Left ventricle myocardium inferior (tissue), 1 donor: Measurements from ENCODE around the gene DSCAML1. TPM values are rescaled to one million over a fixed set of nuclear protein-coding genes. Genes with fewer than 3 reads are reported as not detected.

Source experiments
- DNase-seq: peaks from one replicate; pipeline ENCODE4 v3.0.0-alpha.2; 2020
- H3K27ac ChIP-seq: fragments of 200-600 bp; replicated peaks from 2 replicates; pipeline ENCODE4 v1.8.0; 2021
- H3K27me3 ChIP-seq: fragments of 200-600 bp; 2 replicates; pipeline ENCODE4 v1.8.0; 2021; ENCODE audit warnings: low read depth
- H3K36me3 ChIP-seq: fragments of 200-600 bp; 2 replicates; pipeline ENCODE4 v1.8.0; 2021
- H3K4me1 ChIP-seq: fragments of 200-600 bp; 2 replicates; pipeline ENCODE4 v1.8.0; 2021
- H3K4me3 ChIP-seq: fragments of 200-600 bp; 2 replicates; pipeline ENCODE4 v1.8.0; 2021; ENCODE audit warnings: mild to moderate bottlenecking, moderate library complexity
- H3K9me3 ChIP-seq: fragments of 200-600 bp; replicated peaks from 2 replicates; pipeline ENCODE4 v1.8.0; 2021
- CTCF ChIP-seq: fragments of 200-600 bp; IDR thresholded peaks from 2 replicates; pipeline ENCODE4 v1.8.0; 2021; ENCODE audit warnings: antibody characterized with exemption, mild to moderate bottlenecking, borderline replicate concordance
- intact Hi-C: fragments of 100-400 bp; cut with micrococcal nuclease; formaldehyde crosslinking; loops from one replicate; pipeline ENCODE4 v1.11.0; 2022
- total RNA-seq: library from RNA; stranded (reverse); fragmentation: NEBNext Ultra II Directional; extraction: Animal tissue kit (Norgen Biotek cat#: 25700); gene quantifications from one replicate; pipeline ENCODE4 v1.2.1, GENCODE V29; 2021
- donor health status: DM: no; HTN: yes; CAD: no; lungs with severe emphysema.

DSCAML1 gene
- total RNA-seq, 1 donor from 2014 or later: 0.19 TPM

DNA sequence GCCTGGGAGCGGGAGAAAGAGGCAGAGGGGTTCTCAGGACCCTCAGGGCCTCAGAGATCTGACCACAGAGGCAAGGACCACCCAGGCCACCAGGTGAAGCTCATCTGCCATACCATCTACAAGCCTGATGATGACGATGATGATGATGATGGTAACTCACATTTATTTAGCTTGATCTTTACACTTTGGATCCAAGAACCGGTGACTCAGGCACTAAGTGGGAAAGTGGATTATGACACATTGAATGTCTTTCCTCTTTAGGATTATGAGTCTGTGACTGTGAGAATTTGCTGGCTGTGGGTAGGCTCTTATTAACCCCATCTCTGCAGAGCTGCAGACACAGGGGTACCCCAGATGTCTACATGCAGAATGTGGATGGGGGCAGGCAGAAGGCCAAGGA, 110.3 kb downstream of the DSCAML1 start:
- no peak for DNase-seq
- intact Hi-C loops: no loop called here
- Histone ChIP-seq H3K4me1 (peaks cover 18% of the 10 kb centered on the region), H3K36me3 (no peaks in the 10 kb centered on the region), H3K27ac (no peak overlapping the region), H3K4me3 (no peak overlapping the region), H3K9me3 (no peaks in the 10 kb centered on the region), H3K27me3 (no peaks in the 10 kb centered on the region)
- no peak for TF ChIP-seq CTCF

GRCh38 chr11:117685566-117685965, 111.5 kb downstream of the DSCAML1 start:
- no peak for DNase-seq
- no peaks in the 10 kb centered on the region for H3K9me3 ChIP-seq
- no peaks in the 10 kb centered on the region for H3K27me3 ChIP-seq
- no peak for TF ChIP-seq CTCF
- no peak overlapping the region for H3K27ac ChIP-seq
- peaks cover 6% of the 10 kb centered on the region for H3K4me1 ChIP-seq
- no peak overlapping the region for H3K4me3 ChIP-seq
- intact Hi-C loops: no loop called here
- no peaks in the 10 kb centered on the region for H3K36me3 ChIP-seq

DNA sequence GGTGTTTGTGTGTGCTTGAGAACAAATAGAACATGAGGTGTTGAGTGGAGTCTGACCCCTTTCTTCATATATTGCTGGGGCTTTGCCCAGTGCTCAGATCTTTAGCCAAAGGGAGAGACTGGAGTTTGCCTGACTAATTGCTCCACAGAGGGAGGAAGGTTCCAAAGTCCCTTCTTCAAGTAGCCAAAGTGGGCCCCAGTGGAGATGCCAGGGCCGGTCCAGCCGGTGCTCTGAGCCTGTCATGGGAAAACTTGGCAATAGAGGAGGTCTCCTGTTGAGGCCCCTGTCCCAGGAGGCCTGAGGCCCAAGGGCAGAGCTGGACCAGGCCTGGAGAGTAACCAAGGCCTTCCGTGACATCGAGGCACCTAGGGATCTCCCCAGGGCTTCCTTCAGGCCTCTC, 112.3 kb downstream of the DSCAML1 start:
- no peak for TF ChIP-seq CTCF
- no peaks in the 10 kb centered on the region for H3K27me3 ChIP-seq
- intact Hi-C loops: no loop called here
- no peak overlapping the region for H3K27ac ChIP-seq
- H3K4me3 ChIP-seq: no peak overlapping the region
- H3K9me3 ChIP-seq: no peaks in the 10 kb centered on the region
- H3K36me3 ChIP-seq: no peaks in the 10 kb centered on the region
- peaks cover under 1% of the 10 kb centered on the region for H3K4me1 ChIP-seq
- DNase-seq: no peak

DNA sequence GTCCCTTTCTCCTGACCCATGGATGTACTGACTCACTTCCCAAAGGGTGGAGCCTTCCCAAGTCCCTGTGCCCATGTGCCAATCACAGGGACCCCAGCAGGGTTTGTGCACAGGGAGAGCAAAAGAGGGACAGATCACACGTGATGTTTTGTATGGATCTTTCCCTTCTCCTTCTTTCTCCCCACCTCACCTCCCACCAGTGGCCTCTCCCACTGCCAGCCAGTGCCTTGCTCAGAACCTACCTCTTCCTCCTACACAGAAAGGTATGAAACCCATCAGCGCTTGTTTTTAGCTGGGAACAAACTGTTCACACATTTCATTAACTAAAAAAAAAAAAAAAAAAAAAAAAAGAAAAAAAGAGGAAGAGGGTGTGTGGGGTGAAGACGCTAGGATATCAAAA, 112.9 kb downstream of the DSCAML1 start:
- DNase-seq: no peak
- intact Hi-C loops: no loop called here
- H3K27ac ChIP-seq: no peak overlapping the region
- no peaks in the 10 kb centered on the region for H3K36me3 ChIP-seq
- no peak for TF ChIP-seq CTCF
- H3K9me3 ChIP-seq: no peaks in the 10 kb centered on the region
- no peak overlapping the region for H3K4me3 ChIP-seq
- peaks cover 6% of the 10 kb centered on the region for H3K4me1 ChIP-seq
- no peaks in the 10 kb centered on the region for H3K27me3 ChIP-seq

GRCh38 chr11:117681438-117681837, 115.6 kb downstream of the DSCAML1 start:
- DNase-seq: no peak
- Histone ChIP-seq H3K4me1 (peaks cover 11% of the 10 kb centered on the region), H3K27ac (no peak overlapping the region), H3K27me3 (no peaks in the 10 kb centered on the region), H3K9me3 (no peaks in the 10 kb centered on the region), H3K4me3 (no peak overlapping the region), H3K36me3 (no peaks in the 10 kb centered on the region)
- TF ChIP-seq CTCF: no peak
- intact Hi-C loops: no loop called here

DNA sequence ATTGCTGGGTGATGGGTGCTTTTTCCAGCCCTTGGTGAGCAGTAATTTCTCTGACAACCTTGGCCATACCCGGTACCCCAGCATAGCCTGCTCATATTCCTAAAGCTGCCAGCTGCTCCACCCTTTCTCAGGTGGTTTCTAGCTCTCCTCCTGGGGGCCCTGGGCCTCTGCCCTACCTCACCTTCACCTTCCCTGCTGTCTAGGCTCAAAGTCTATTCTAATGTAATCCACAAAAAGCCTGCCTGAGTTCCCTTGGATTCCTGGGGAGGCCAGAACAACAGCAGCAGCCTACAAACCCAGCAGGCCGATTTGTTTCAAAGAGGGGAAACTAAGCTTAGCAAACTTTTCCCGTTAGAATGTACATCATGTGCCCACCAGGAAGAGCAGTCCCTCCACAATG, 117.6 kb downstream of the DSCAML1 start:
- no peaks in the 10 kb centered on the region for H3K9me3 ChIP-seq
- no peaks in the 10 kb centered on the region for H3K27me3 ChIP-seq
- no peak overlapping the region for H3K4me3 ChIP-seq
- intact Hi-C loops: no loop called here
- peaks cover 11% of the 10 kb centered on the region for H3K4me1 ChIP-seq
- no peak overlapping the region for H3K27ac ChIP-seq
- H3K36me3 ChIP-seq: no peaks in the 10 kb centered on the region
- no peak for TF ChIP-seq CTCF
- DNase-seq: no peak
